ENCODE data around the gene POU3F2. TPM values are rescaled to one million over a fixed set of nuclear protein-coding genes. Genes with fewer than 3 reads are reported as not detected.

POU3F2 gene
- total RNA-seq, 1 donor from 2014 or later: 0.05 TPM

DNA sequence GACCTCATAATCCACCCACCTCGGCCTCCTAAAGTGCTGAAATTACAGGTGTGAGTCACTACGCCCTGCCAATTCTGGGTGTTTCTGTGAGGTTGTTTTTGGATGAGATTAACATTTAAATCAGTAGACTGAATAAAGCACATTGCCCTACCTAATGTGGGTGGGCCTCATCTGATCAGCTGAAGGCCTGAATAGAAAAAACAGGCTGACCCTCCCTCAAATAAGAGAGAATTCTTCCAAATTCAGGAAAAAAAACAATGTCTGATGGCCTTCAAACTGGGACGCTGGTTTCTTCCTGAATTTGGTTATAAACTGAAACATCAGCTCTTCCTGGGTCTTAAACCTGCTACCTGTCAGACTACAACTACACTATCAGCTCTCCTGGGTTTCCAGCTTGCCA lies 51.0 kb downstream of the POU3F2 start:
- no peak for DNase-seq (ENCODE audit: low spot score)
- H3K27me3 Mint-ChIP-seq (ENCODE audit: low read depth): no peaks in the 10 kb centered on the region
- no peak overlapping the region for H3K4me3 Mint-ChIP-seq (ENCODE audit: unreplicated experiment)
- peaks cover 10% of the 10 kb centered on the region for H3K36me3 Mint-ChIP-seq (ENCODE audit: low read depth)
- no peaks in the 10 kb centered on the region for H3K4me1 Mint-ChIP-seq (ENCODE audit: low read depth)
- peaks cover 4% of the 10 kb centered on the region for H3K9me3 Mint-ChIP-seq (ENCODE audit: low read depth)
- TF ChIP-seq, protein P1, sequence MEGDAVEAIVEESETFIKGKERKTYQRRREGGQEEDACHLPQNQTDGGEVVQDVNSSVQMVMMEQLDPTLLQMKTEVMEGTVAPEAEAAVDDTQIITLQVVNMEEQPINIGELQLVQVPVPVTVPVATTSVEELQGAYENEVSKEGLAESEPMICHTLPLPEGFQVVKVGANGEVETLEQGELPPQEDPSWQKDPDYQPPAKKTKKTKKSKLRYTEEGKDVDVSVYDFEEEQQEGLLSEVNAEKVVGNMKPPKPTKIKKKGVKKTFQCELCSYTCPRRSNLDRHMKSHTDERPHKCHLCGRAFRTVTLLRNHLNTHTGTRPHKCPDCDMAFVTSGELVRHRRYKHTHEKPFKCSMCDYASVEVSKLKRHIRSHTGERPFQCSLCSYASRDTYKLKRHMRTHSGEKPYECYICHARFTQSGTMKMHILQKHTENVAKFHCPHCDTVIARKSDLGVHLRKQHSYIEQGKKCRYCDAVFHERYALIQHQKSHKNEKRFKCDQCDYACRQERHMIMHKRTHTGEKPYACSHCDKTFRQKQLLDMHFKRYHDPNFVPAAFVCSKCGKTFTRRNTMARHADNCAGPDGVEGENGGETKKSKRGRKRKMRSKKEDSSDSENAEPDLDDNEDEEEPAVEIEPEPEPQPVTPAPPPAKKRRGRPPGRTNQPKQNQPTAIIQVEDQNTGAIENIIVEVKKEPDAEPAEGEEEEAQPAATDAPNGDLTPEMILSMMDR (IDR thresholded peaks at IDR 0.05): no peak
- no peak overlapping the region for H3K27ac Mint-ChIP-seq (ENCODE audit: unreplicated experiment)

DNA sequence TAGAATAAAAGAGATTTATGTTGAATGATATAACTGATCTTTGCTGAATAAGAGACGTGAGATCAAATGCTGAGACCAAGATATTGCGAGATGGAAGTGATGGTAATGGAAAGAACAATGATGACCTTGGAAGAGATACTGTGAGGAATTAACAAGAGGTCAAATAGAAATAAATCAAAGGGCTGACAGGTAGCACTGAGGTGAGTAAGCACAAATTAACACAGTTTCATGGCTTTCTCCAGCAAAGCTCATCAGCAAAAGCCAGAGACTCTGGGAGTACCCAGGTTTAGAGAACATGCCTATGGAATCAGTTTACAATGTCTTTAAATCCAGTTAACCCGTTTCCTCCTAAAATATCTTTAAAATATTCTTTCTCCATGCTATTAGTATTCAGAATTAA lies 53.3 kb downstream of the POU3F2 start:
- H3K9me3 Mint-ChIP-seq (ENCODE audit: low read depth): peaks cover 4% of the 10 kb centered on the region
- peaks cover 8% of the 10 kb centered on the region for H3K36me3 Mint-ChIP-seq (ENCODE audit: low read depth)
- no peaks in the 10 kb centered on the region for H3K4me1 Mint-ChIP-seq (ENCODE audit: low read depth)
- no peak overlapping the region for H3K27ac Mint-ChIP-seq (ENCODE audit: unreplicated experiment)
- TF ChIP-seq, protein P1 (IDR thresholded peaks at IDR 0.05): no peak
- DNase-seq (ENCODE audit: low spot score): no peak
- no peaks in the 10 kb centered on the region for H3K27me3 Mint-ChIP-seq (ENCODE audit: low read depth)
- H3K4me3 Mint-ChIP-seq (ENCODE audit: unreplicated experiment): no peak overlapping the region

Other genes with a start within 250 kb of the POU3F2 start
- gene FBXL4, start 113.4 kb downstream of the POU3F2 start, total RNA-seq: 13.1 to 16.1 TPM (median 14.4 TPM) in 3 replicates